Effector memory CD4-positive, alpha-beta T cell (primary cell): ENCODE results near the gene TUBG2.
"Not testable (repeated sequence)": the region's sequence is repeated elsewhere in the genome, so short reads cannot be mapped to it uniquely, and the experiment has no call there.

Experiments
- DNase-seq, 3 donors: peaks; one replicate each; pipeline ENCODE4 v3.0.0-alpha.2; 2020
- H3K27ac ChIP-seq: 2 replicates; pipeline ENCODE4 v1.7.0; 2013; ENCODE audit warnings: mild to moderate bottlenecking, low read length, moderate library complexity; ENCODE audit not compliant: insufficient read depth, poor library complexity, severe bottlenecking
- H3K27me3 ChIP-seq: replicated peaks from 2 replicates; pipeline ENCODE4 v1.7.0; 2013; ENCODE audit warnings: mild to moderate bottlenecking, low read length; ENCODE audit not compliant: insufficient read depth, control insufficient read depth, poor library complexity, severe bottlenecking
- H3K36me3 ChIP-seq: 2 replicates; pipeline ENCODE4 v1.7.0; 2013; ENCODE audit warnings: mild to moderate bottlenecking, low read length, moderate library complexity; ENCODE audit not compliant: control insufficient read depth, insufficient read depth
- H3K4me1 ChIP-seq: 2 replicates; pipeline ENCODE4 v1.7.0; 2013; ENCODE audit warnings: low read length, mild to moderate bottlenecking; ENCODE audit not compliant: control insufficient read depth, insufficient read depth, poor library complexity, severe bottlenecking
- H3K4me3 ChIP-seq: 2 replicates; pipeline ENCODE4 v1.7.0; 2013; ENCODE audit warnings: low read length, low read depth, mild to moderate bottlenecking; ENCODE audit not compliant: insufficient read depth, poor library complexity, severe bottlenecking
- H3K9me3 ChIP-seq: 2 replicates; pipeline ENCODE4 v1.7.0; 2013; ENCODE audit warnings: mild to moderate bottlenecking, low read length, moderate library complexity; ENCODE audit not compliant: control insufficient read depth

The TUBG2 gene

DNA sequence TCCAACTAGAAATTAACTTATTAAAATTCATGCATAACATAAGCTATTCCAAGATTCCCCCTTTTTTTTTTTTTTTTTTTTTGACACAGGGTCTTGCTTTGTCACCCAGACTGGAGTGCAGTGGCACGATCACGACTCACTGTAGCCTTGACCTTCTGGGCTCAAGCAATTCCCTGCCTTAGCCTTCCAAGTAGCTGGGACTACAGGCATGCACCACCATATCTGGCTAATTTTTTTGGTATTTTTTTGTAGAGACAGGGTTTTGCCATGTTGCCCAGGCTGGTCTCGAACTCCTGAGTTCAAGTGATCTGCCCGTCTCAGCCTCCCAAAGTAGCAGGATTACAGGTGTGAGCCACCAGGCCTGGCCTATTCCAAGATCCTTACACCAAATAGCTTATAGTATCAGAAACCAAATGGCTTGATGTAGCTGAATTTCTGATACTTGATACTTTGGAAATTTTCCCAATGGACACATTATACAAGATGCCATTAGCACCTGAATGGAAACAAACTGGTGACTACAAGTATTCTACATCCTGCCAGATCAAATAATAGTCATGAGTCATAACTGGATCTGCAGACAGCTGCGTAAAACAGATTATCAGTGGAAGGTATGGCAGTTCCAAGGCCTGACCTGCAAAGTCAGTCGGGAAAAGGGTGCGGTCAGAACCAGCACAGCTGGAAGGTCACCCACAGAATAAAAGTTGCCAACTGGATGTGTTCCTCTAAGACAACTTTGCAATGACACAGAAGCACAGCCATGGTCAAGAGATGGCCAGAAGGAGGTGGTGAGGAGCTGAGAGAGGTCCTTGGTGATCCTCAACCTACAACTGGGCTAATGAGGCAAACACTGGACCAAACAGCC, 35.1 kb upstream of the TUBG2 start:
- DNase-seq = no peak
- Histone ChIP-seq H3K36me3 (no peaks in the 10 kb centered on the region), H3K4me1 (no peaks in the 10 kb centered on the region), H3K27me3 (no peaks in the 10 kb centered on the region), H3K4me3 (no peak overlapping the region), H3K27ac (no peak overlapping the region), H3K9me3 (no peaks in the 10 kb centered on the region)

DNA sequence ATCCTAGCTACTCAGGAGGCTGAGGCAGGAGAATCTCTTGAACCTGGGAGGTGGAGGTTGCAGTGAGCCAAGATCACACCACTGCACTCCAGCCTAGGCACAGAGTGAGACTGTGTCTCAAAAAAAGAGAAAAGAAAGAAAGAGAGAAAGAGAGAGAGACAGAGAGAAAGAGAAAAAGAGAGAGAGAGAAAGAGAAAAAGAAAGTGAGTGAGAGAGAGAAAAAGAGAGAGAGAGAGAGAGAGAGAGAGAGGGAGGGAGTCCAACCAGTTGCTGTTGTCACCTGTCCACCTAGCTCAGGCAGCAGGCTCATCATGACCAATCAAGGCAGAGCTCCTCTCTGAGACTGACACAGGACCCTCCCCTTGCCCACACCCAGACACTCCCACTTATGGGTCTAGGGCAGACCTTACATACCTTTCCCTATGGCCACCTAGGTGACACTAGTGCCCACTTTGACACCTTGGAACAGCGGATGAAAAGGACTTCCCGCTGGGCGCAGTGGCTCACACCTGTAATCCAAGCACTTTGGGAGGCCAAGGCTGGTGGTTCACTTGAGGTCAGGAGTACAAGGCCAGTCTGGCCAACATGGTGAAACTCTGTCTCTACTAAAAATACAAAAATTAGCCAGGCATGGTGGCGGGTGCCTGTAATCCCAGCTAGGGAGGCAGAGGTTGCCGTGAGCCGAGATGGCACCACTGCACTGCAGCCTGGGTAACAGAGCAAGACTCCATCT, 31.9 kb upstream of the TUBG2 start:
- H3K9me3 ChIP-seq, H3K4me3 ChIP-seq, H3K4me1 ChIP-seq, H3K36me3 ChIP-seq, DNase-seq, H3K27ac ChIP-seq, H3K27me3 ChIP-seq: not testable (repeated sequence)

DNA sequence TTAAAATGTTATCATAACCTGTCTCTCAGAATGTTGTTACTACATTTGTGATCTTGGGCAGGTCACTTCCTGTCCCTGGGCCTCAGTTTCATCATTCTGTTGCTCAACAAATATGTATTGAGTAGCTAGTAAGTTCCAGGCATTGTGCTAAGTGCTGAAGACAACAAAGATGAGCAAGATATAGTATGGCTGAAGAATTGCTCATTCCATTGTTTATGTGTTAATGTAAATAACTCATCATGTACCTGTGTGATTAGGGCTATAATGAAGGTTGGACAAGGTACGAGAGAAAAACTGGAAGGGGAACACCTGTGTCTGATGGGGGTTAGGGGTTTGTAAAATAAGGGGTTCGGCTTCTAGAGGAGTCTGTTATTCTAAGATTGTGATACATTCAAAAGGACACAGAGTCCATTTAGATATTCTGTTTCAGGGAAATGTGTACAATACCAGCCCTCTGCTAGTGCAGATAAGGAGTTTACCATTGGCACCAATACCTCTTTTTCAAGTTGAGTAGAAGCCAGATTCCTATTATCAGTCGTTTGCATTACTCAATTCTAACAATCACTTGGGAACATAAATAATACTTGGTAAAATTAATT, 29.6 kb upstream of the TUBG2 start:
- no peak for DNase-seq
- H3K36me3 ChIP-seq = no peaks in the 10 kb centered on the region
- no peak overlapping the region for H3K27ac ChIP-seq
- H3K4me1 ChIP-seq = no peaks in the 10 kb centered on the region
- no peaks in the 10 kb centered on the region for H3K9me3 ChIP-seq
- no peak overlapping the region for H3K4me3 ChIP-seq
- H3K27me3 ChIP-seq = no peaks in the 10 kb centered on the region

DNA sequence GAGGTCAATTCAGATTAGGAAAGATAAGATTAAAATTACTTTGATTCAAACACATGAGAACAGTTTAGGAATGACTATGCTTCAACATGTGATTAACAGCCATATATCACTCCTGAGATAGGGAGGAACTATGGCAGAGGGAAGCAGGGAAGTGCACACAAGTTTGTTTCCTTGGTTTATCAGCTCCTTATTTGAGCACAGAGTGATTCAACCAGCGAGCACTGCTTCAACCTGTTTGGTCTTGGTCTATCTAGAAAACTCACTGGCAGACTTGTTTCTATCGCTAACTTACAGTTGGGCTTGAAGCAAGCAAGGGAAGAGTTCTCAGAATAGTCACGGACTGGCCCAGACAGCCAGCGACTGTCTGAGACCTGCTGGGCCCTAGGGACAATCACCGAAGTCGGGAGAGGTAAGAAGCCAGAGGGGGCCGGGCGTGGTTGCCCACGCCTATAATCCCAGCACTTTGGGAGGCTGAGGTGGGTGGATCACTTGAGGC, 26.1 kb upstream of the TUBG2 start:
- Histone ChIP-seq H3K9me3 (no peaks in the 10 kb centered on the region), H3K4me3 (no peak overlapping the region), H3K36me3 (no peaks in the 10 kb centered on the region), H3K4me1 (no peaks in the 10 kb centered on the region), H3K27me3 (no peaks in the 10 kb centered on the region), H3K27ac (no peak overlapping the region)
- DNase-seq = no peak

DNA sequence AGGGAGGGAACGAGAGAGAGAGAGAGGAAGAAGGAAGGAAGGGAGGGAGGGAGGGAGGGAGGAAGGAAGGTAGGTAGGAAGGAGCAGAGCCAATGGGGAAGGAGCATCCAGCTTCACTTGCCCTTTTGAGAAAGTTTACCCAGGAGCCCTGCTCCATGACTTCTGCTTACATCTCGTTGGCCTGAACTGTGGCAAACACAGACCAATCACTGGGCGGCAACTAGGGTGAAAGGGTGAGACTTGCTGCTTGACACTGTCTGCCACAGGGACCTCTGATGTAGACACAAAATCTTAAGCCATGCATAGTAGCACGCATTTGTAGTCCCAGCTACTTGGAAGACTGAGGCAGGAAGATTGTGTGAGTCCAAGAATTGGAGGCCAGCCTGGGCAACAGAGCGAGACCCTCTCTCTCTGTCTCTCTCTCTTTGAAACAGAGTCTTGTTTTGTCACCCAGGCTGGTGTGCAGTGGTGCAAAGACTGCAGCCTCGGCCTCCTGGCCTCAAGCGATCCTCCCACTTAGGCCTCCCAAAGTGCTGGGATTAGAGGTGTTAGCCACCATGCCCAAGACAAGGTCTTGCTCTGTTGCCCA, 19.5 kb upstream of the TUBG2 start:
- H3K27me3 ChIP-seq = no peaks in the 10 kb centered on the region
- no peak overlapping the region for H3K4me3 ChIP-seq
- no peak for DNase-seq
- H3K27ac ChIP-seq = no peak overlapping the region
- H3K4me1 ChIP-seq = no peaks in the 10 kb centered on the region
- no peaks in the 10 kb centered on the region for H3K36me3 ChIP-seq
- H3K9me3 ChIP-seq = no peaks in the 10 kb centered on the region

DNA sequence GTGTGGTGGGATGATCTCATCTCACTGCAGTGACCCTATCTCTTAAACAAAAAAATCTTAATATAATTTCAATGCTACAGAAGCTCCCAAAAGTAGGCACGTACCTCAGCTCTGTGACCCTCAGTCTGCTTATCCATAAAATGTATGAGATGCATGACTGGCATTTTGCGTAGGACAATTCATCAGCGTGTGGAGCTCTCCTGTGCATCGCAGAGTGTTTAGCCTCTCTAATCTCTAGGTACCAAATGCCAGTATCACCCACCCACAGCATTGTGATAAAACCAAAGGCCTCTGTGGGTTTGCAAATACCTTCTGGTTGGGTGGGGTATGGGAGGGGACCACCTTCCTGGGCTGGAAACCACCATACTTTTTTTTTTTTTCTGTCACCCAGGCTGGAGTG, 19.0 kb upstream of the TUBG2 start:
- DNase-seq = no peak
- H3K27ac ChIP-seq = no peak overlapping the region

DNA sequence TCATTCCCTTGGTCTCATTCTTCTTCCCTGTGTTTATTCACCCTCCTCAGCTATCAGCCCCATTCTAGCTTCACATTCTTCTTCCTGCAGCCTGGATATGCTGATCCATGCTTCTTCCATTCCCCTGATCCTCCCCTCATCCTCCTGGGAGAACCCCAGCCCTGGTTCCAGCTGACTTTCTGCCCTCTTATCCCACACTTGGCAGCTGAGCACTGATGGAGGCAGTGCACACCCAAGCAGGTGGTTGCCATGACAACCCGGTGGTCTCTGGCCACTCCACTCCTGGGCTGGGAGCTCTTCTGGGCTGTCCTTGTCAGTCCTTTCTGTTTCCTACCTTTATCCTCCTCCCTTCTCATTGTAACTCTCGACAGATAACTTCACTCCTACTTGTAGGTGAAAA, 16.7 kb upstream of the TUBG2 start:
- Histone ChIP-seq H3K36me3 (no peaks in the 10 kb centered on the region), H3K4me3 (no peak overlapping the region), H3K9me3 (no peaks in the 10 kb centered on the region), H3K27me3 (no peaks in the 10 kb centered on the region), H3K27ac (no peak overlapping the region), H3K4me1 (no peaks in the 10 kb centered on the region)
- DNase-seq = no peak

More for the DNA sequence above, 19.0 kb upstream of the TUBG2 start:
- Histone ChIP-seq H3K27me3 (no peaks in the 10 kb centered on the region), H3K4me1 (no peaks in the 10 kb centered on the region), H3K36me3 (no peaks in the 10 kb centered on the region), H3K9me3 (no peaks in the 10 kb centered on the region), H3K4me3 (no peak overlapping the region)

DNA sequence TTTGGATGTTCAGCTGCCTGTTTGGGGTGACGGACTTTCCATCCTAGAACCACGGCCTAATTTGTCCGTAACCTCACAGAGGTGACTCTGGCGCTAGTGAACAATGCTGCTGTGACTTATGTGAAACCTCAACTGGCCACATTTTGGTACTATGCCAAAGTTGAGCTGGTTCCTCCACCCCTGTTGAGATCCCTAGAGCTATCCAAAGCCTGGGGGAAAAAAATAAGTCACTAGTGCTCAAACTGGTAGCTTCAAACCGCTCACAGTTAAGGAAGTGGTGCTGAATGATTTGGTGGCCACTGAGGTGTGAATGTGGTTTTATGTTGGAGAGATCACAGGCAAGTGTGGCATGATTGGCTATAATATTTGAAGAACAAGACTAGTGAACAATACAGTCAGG, 11.3 kb upstream of the TUBG2 start:
- H3K4me3 ChIP-seq = no peak overlapping the region
- DNase-seq = no peak
- H3K27ac ChIP-seq = no peak overlapping the region

DNA sequence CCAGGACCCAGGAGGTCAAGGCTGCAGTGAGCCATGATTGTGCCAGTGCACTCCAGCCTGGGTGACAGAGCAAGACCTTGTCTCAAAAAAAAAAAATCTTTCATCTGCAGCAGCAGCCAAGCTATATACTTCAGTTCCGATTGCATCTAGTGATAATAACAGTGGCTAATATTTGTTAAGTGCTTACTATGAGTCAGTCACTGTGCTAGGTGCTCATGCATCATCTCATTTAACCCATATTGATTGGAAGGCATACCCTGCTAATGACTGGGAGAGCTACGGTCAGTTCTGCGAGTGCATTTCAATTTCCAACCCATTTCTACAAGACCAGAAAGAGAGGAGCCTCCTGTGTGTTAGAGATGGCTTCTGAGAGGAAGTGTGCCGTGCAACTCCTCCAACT, 7.7 kb upstream of the TUBG2 start:
- H3K4me1 ChIP-seq = peaks cover 2% of the 10 kb centered on the region
- no peaks in the 10 kb centered on the region for H3K9me3 ChIP-seq
- no peak overlapping the region for H3K4me3 ChIP-seq
- H3K36me3 ChIP-seq = no peaks in the 10 kb centered on the region
- no peak for DNase-seq
- H3K27ac ChIP-seq = no peak overlapping the region
- peaks cover 6% of the 10 kb centered on the region for H3K27me3 ChIP-seq

More for the DNA sequence above, 11.3 kb upstream of the TUBG2 start:
- no peaks in the 10 kb centered on the region for H3K4me1 ChIP-seq
- no peaks in the 10 kb centered on the region for H3K9me3 ChIP-seq
- no peaks in the 10 kb centered on the region for H3K27me3 ChIP-seq
- no peaks in the 10 kb centered on the region for H3K36me3 ChIP-seq
